H1 (cell line): ENCODE results near the gene OSCAR. TPM values are rescaled to one million over a fixed set of nuclear protein-coding genes. Genes with fewer than 3 reads are reported as not detected.

Experiments used
- CTCF ChIA-PET: fragments of 300-600 bp; sonication (Branson Sonifier 250); formaldehyde crosslinking; loops from one replicate; lab custom pipeline; 2021; ENCODE audit not compliant: partially characterized antibody; lab: Charles Lee
- POLR2A ChIA-PET: fragments of 300-600 bp; sonication (Branson Sonifier 250); formaldehyde crosslinking; loops from one replicate; lab custom pipeline; 2021; ENCODE audit warnings: inconsistent platforms; ENCODE audit not compliant: partially characterized antibody; lab: Charles Lee
- DNase-seq, 2 experiments: peaks; one replicate each; pipeline versions ENCODE4 v3.0.0 to v3.0.0-alpha.2; 2010 to 2022; ENCODE audit warnings: low spot score in 2 of 2, low read depth in 1 of 2, mixed read lengths in 1 of 2
- FAIRE-seq: peaks from 2 replicates; lab custom pipeline; 2011; peaks lifted over from hg19 to GRCh38; lab: Jason Lieb, UNC
- H2AFZ ChIP-seq: 2 replicates; pipeline ENCODE4 v1.8.1; 2012; ENCODE audit warnings: low read length, inconsistent platforms
- H2AK5ac ChIP-seq: 2 replicates; pipeline ENCODE4 v1.6.1; 2013; ENCODE audit warnings: low read depth, low read length
- H2BK120ac ChIP-seq: replicated peaks from 2 replicates; pipeline ENCODE3; 2013; ENCODE audit warnings: low read depth, low read length, inconsistent platforms
- H2BK12ac ChIP-seq: 2 replicates; pipeline ENCODE4 v1.6.1; 2013; ENCODE audit warnings: low read depth, low read length
- H2BK15ac ChIP-seq: 2 replicates; pipeline ENCODE4 v1.6.1; 2013; ENCODE audit warnings: low read length
- H2BK20ac ChIP-seq: 2 replicates; pipeline ENCODE4 v1.6.1; 2013; ENCODE audit warnings: low read length
- H2BK5ac ChIP-seq: 2 replicates; pipeline ENCODE4 v1.6.1; 2013; ENCODE audit warnings: low read depth, low read length
- H3K14ac ChIP-seq: 2 replicates; pipeline ENCODE4 v1.6.1; 2013; ENCODE audit warnings: inconsistent platforms; ENCODE audit not compliant: insufficient read length
- H3K18ac ChIP-seq: 2 replicates; pipeline ENCODE4 v1.6.1; 2013; ENCODE audit warnings: low read length; ENCODE audit errors: extremely low read depth
- H3K23ac ChIP-seq: 2 replicates; pipeline ENCODE4 v1.6.1; 2013; ENCODE audit warnings: inconsistent platforms; ENCODE audit not compliant: insufficient read length
- H3K23me2 ChIP-seq: 2 replicates; pipeline ENCODE4 v1.6.1; 2013; ENCODE audit warnings: low read depth, low read length
- H3K27ac ChIP-seq: 2 replicates; pipeline ENCODE4 v1.6.1; 2011; ENCODE audit warnings: low read depth, low read length, inconsistent platforms
- H3K27me3 ChIP-seq, 4 experiments: replicated peaks in 1 of 4; 1 replicate in 1 of 4; 2 replicates in 3 of 4; pipeline versions ENCODE4 v1.6.1 to v1.8.1; 2011 to 2013; ENCODE audit warnings: low read length in 3 of 4, mild to moderate bottlenecking in 3 of 4, inconsistent platforms in 2 of 4, mixed read lengths in 2 of 4, moderate library complexity in 1 of 4; ENCODE audit not compliant: control insufficient read depth in 3 of 4, insufficient read depth in 3 of 4; ENCODE audit errors: extremely low read depth in 1 of 4
- H3K36me3 ChIP-seq, 4 experiments: 2 replicates each; pipeline versions ENCODE4 v1.6.1 to v1.8.1; 2011 to 2013; ENCODE audit warnings: mild to moderate bottlenecking in 4 of 4, low read length in 3 of 4, moderate library complexity in 2 of 4, control low read depth in 1 of 4, inconsistent platforms in 1 of 4; ENCODE audit not compliant: insufficient read depth in 4 of 4, control insufficient read depth in 2 of 4
- H3K4ac ChIP-seq: replicated peaks from 2 replicates; pipeline ENCODE3; 2013; ENCODE audit warnings: low read length, low read depth, mixed read lengths, inconsistent platforms; ENCODE audit not compliant: insufficient read length
- H3K4me1 ChIP-seq, 4 experiments: replicated peaks in 1 of 4; 1 replicate in 1 of 4; 2 replicates in 3 of 4; pipeline versions ENCODE4 v1.6.1 to v1.8.1; 2011 to 2013; ENCODE audit warnings: low read length in 3 of 4, inconsistent platforms in 2 of 4, mixed read lengths in 1 of 4; ENCODE audit not compliant: insufficient read depth in 4 of 4, control insufficient read depth in 3 of 4
- H3K4me2 ChIP-seq, 2 experiments: 2 replicates each; pipeline versions ENCODE4 v1.6.1 to v1.8.1; 2011 to 2013; ENCODE audit warnings: low read depth in 2 of 2, low read length in 2 of 2, control low read depth in 1 of 2, inconsistent platforms in 1 of 2, mild to moderate bottlenecking in 1 of 2; ENCODE audit not compliant: insufficient read depth in 1 of 2
- H3K4me3 ChIP-seq, 4 experiments: fragments of 200-600, 300-600 bp in 1 of 4; sonication (generic), shearing (Covaris generic), sonication (Bioruptor Twin) in 1 of 4; 2 replicates each; pipeline versions ENCODE4 v1.5.1 to v1.8.1; 2011 to 2016; ENCODE audit warnings: low read length in 4 of 4, low read depth in 3 of 4, control low read depth in 2 of 4, inconsistent platforms in 2 of 4, mild to moderate bottlenecking in 2 of 4, mixed read lengths in 1 of 4, moderate library complexity in 1 of 4; ENCODE audit not compliant: insufficient read depth in 2 of 4; ENCODE audit errors: extremely low read depth in 1 of 4
- H3K56ac ChIP-seq: replicated peaks from 2 replicates; pipeline ENCODE3; 2013; ENCODE audit warnings: low read depth, mild to moderate bottlenecking, mixed read lengths, low read length, inconsistent platforms; ENCODE audit not compliant: insufficient read length
- H3K79me1 ChIP-seq: 2 replicates; pipeline ENCODE4 v1.6.1; 2013; ENCODE audit warnings: low read depth, low read length, control low read depth
- H3K79me2 ChIP-seq, 2 experiments: 2 replicates each; pipeline versions ENCODE4 v1.6.1 to v1.8.1; 2012 to 2013; ENCODE audit warnings: low read length in 2 of 2, mild to moderate bottlenecking in 2 of 2, inconsistent platforms in 1 of 2; ENCODE audit not compliant: insufficient read depth in 2 of 2, control insufficient read depth in 1 of 2
- H3K9ac ChIP-seq, 4 experiments: replicated peaks in 1 of 4; 1 replicate in 1 of 4; 2 replicates in 3 of 4; pipeline versions ENCODE4 v1.6.1 to v1.8.1; 2011 to 2013; ENCODE audit warnings: low read depth in 3 of 4, low read length in 3 of 4, control low read depth in 2 of 4, mild to moderate bottlenecking in 2 of 4, moderate library complexity in 2 of 4, inconsistent platforms in 1 of 4; ENCODE audit errors: extremely low read depth in 1 of 4
- H3K9me3 ChIP-seq, 2 experiments: 2 replicates each; pipeline versions ENCODE4 v1.6.1 to v1.8.1; 2012 to 2013; ENCODE audit warnings: mild to moderate bottlenecking in 2 of 2, moderate library complexity in 2 of 2, control low read depth in 1 of 2, inconsistent platforms in 1 of 2, low read depth in 1 of 2, low read length in 1 of 2, mixed read lengths in 1 of 2; ENCODE audit not compliant: insufficient read depth in 2 of 2
- H4K20me1 ChIP-seq, 2 experiments: replicated peaks in 1 of 2; 2 replicates each; pipeline versions ENCODE3 to v1.8.1; 2011 to 2013; ENCODE audit warnings: inconsistent platforms in 2 of 2, low read length in 2 of 2, mild to moderate bottlenecking in 1 of 2; ENCODE audit not compliant: insufficient read depth in 2 of 2, control insufficient read depth in 1 of 2
- H4K5ac ChIP-seq: 2 replicates; pipeline ENCODE4 v1.6.1; 2013; ENCODE audit warnings: low read length, low read depth, mixed read lengths, inconsistent platforms; ENCODE audit not compliant: insufficient read length
- H4K8ac ChIP-seq: 2 replicates; pipeline ENCODE4 v1.8.0; 2013; ENCODE audit warnings: mild to moderate bottlenecking, moderate library complexity, low read length, inconsistent platforms; ENCODE audit not compliant: insufficient read depth; ENCODE audit errors: extremely low read depth
- H4K91ac ChIP-seq: replicated peaks from 2 replicates; pipeline ENCODE3; 2013; ENCODE audit warnings: low read length, mixed read lengths, inconsistent platforms; ENCODE audit not compliant: insufficient read length
- CHD1 ChIP-seq: IDR thresholded peaks from 2 replicates; pipeline ENCODE4 v1.6.1; 2012; ENCODE audit warnings: low read depth, low read length, improper control_type of control experiment
- CHD2 ChIP-seq: IDR thresholded peaks from 2 replicates; pipeline ENCODE4 v1.6.1; 2012; ENCODE audit warnings: low read length, improper control_type of control experiment
- KDM1A ChIP-seq: fragments of 200-600, 300-600 bp; sonication (generic); IDR thresholded peaks from 2 replicates; pipeline ENCODE4 v1.7.1; 2016; ENCODE audit warnings: mild to moderate bottlenecking, low read length, borderline replicate concordance
- KDM4A ChIP-seq: IDR thresholded peaks from one replicate; pipeline ENCODE4 v1.7.1; 2012; ENCODE audit warnings: low read depth, mild to moderate bottlenecking, moderate library complexity, low read length, inconsistent platforms; ENCODE audit not compliant: severe bottlenecking
- KDM5A ChIP-seq: fragments of 200-600 bp; IDR thresholded peaks from 2 replicates; pipeline ENCODE4 v1.7.1; 2012; ENCODE audit warnings: mild to moderate bottlenecking, low read length, inconsistent platforms, mixed read lengths
- MAFK ChIP-seq: IDR thresholded peaks from 2 replicates; pipeline ENCODE4 v1.6.1; 2012; ENCODE audit warnings: low read depth, mild to moderate bottlenecking, improper control_type of control experiment, low read length
- SRF ChIP-seq: IDR thresholded peaks from 2 replicates; pipeline ENCODE4 v1.6.1; 2011; ENCODE audit warnings: mild to moderate bottlenecking, low read depth, low read length, moderate library complexity
- TAF1 ChIP-seq: IDR thresholded peaks from 2 replicates; pipeline ENCODE4 v1.6.1; 2011; ENCODE audit warnings: mild to moderate bottlenecking, low read depth, low read length
- TAF7 ChIP-seq: optimal IDR thresholded peaks from 2 replicates; pipeline ENCODE3; 2011; ENCODE audit warnings: low read depth, mild to moderate bottlenecking, inconsistent platforms, low read length, moderate library complexity, borderline replicate concordance
- WGBS, 2 experiments: shearing (Covaris generic) in 1 of 2; methylation state at CpG; one replicate each; pipeline versions ENCODE4 v1.1.6 to v1.1.7; 2013 to 2015; ENCODE audit warnings: low lambda C conversion rate in 2 of 2, mixed read lengths in 2 of 2, inconsistent platforms in 1 of 2, low coverage in 1 of 2, missing lambda C conversion rate in 1 of 2; ENCODE audit not compliant: insufficient replicate concordance in 2 of 2, insufficient coverage in 1 of 2, insufficient read length in 1 of 2; ENCODE audit errors: extremely low coverage in 1 of 2, missing lambda C conversion rate in 1 of 2; 5-methylcytosine and 5-hydroxymethylcytosine counted together
- polyA plus RNA-seq, 7 experiments: library from polyadenylated mRNA; depleted of rRNA in 3 of 7; stranded (reverse) in 5 of 7; unstranded in 2 of 7; fragments of >200 nt in 5 of 7; fragments of 200-250 nt in 2 of 7; gene quantifications; 1 replicate in 5 of 7; 2 replicates in 1 of 7; 4 replicates in 1 of 7; pipeline versions ENCODE4 v1.2.1 to v1.2.3, GENCODE V29; 2011 to 2013; ENCODE audit warnings: missing spikeins in 2 of 7, mixed read lengths in 2 of 7
- total RNA-seq: library from RNA; stranded (reverse); fragmentation: NEBNext Ultra II Directional; extraction: Animal tissue kit (Norgen Biotek cat#: 25700); gene quantifications from 2 replicates; pipeline ENCODE4 v1.2.1, GENCODE V29; 2021

OSCAR gene
- total and polyA plus RNA-seq, 2 of the 8 experiments (the other 6 are each of a cell fraction or from before 2014, with no cell fraction given), result 1.1 TPM

- no peak overlapping the region for H2BK15ac ChIP-seq
- H2BK120ac ChIP-seq, result peak overlapping the region; percentile 54
- WGBS, 2 experiments, result 93% methylated on average over 4 of the region's 4 CpGs; no CpG with 5 or more reads in 1 of the 2 experiments
- no peak overlapping the region for H2AFZ ChIP-seq
- H2AK5ac ChIP-seq, result no peak overlapping the region
- H2BK12ac ChIP-seq, result no peak overlapping the region
- ChIA-PET CTCF (interaction anchor here (0.6 kb wide), 1 partner anchor 49 kb away, joined by 4 read pairs; no protein-coding TSS in a partner anchor), POLR2A (interaction anchor here (0.6 to 0.7 kb wide), 2 partner anchors 9 to 54 kb away, joined by 3 read pairs; no protein-coding TSS in a partner anchor)
- H4K20me1 ChIP-seq, result no peaks in the 10 kb centered on the region
- TF ChIP-seq CHD1, result no peak
- TF ChIP-seq MAFK, result no peak
- TF ChIP-seq KDM5A, result no peak
- TF ChIP-seq SRF, result no peak
- no peak for TF ChIP-seq KDM4A
- no peak for TF ChIP-seq TAF7
- TF ChIP-seq CHD2, result no peak
- no peak for TF ChIP-seq KDM1A
- TF ChIP-seq TAF1, result no peak
- no peak overlapping the region for H3K4me3 ChIP-seq
- H3K9ac ChIP-seq, result no peak overlapping the region
- H3K18ac ChIP-seq, result no peak overlapping the region
- H3K56ac ChIP-seq, result no peak overlapping the region
- H3K36me3 ChIP-seq, result no peaks in the 10 kb centered on the region
- H3K4me2 ChIP-seq, result no peak overlapping the region
- H3K23me2 ChIP-seq, result peaks cover 2% of the 10 kb centered on the region; the same call in 1 of the 2 replicates
- no peak for FAIRE-seq
- no peaks in the 10 kb centered on the region for H3K4me1 ChIP-seq
- H4K5ac ChIP-seq, result no peak overlapping the region
- H4K8ac ChIP-seq, result no peak overlapping the region
- H3K9me3 ChIP-seq, result no peaks in the 10 kb centered on the region
- H4K91ac ChIP-seq, result no peak overlapping the region
- no peak overlapping the region for H2BK20ac ChIP-seq
- no peaks in the 10 kb centered on the region for H3K79me2 ChIP-seq
- no peak overlapping the region for H3K14ac ChIP-seq
- no peak for DNase-seq
- no peaks in the 10 kb centered on the region for H3K27me3 ChIP-seq
- H3K4ac ChIP-seq, result no peak overlapping the region
- H3K23ac ChIP-seq, result no peak overlapping the region
- no peak overlapping the region for H2BK5ac ChIP-seq
- H3K27ac ChIP-seq, result no peak overlapping the region
- no peaks in the 10 kb centered on the region for H3K79me1 ChIP-seq
Measured at GRCh38 chr19:54047616-54048015, 53.0 kb downstream of the OSCAR start.
